Ureter (tissue), 1 donor: ENCODE results near the gene CAPS. TPM values are rescaled to one million over a fixed set of nuclear protein-coding genes. Genes with fewer than 3 reads are reported as not detected.
A peak's percentile ranks its signal among the peaks of the same experiment; 100 is the strongest.

Source experiments
- DNase-seq: peaks from one replicate; pipeline ENCODE4 v3.0.0-alpha.2; 2020; ENCODE audit warnings: low spot score
- total RNA-seq: library from RNA; stranded (reverse); gene quantifications from one replicate; pipeline ENCODE4 v1.2.4, GENCODE V29; 2023
- donor health status: DM: yes; HTN: yes; CAD: no.

Gene CAPS
- total RNA-seq, 1 donor from 2014 or later = 181 TPM

GRCh38 chr19:5933391-5934068, 19.5 kb downstream of the CAPS start:
- no peak for DNase-seq

GRCh38 chr19:5934069-5934401, 20.0 kb downstream of the CAPS start:
- DNase-seq = no peak

- no peak for DNase-seq
These were observed 20.9 kb downstream of the CAPS start for GRCh38 chr19:5934774-5935472.

GRCh38 chr19:5935473-5936291, 21.6 kb downstream of the CAPS start:
- DNase-seq = no peak

GRCh38 chr19:5936292-5936592, 22.2 kb downstream of the CAPS start:
- no peak for DNase-seq

- DNase-seq = no peak
These were observed 23.5 kb downstream of the CAPS start for GRCh38 chr19:5937550-5937949.

GRCh38 chr19:5940260-5941208, 26.5 kb downstream of the CAPS start:
- no peak for DNase-seq

GRCh38 chr19:5941673-5942072, 27.6 kb downstream of the CAPS start:
- no peak for DNase-seq

- DNase-seq = no peak
These were observed 29.0 kb downstream of the CAPS start for GRCh38 chr19:5943045-5943444.

- DNase-seq = no peak
These were observed 29.6 kb downstream of the CAPS start for GRCh38 chr19:5943623-5944022.

- peak; percentile 67 for DNase-seq
These were observed 33.4 kb downstream of the CAPS start for GRCh38 chr19:5947435-5947834.

GRCh38 chr19:5948752-5949564, 34.9 kb downstream of the CAPS start:
- DNase-seq = no peak

GRCh38 chr19:5949792-5950305, 35.8 kb downstream of the CAPS start:
- DNase-seq = no peak

- no peak for DNase-seq
These were observed 36.7 kb downstream of the CAPS start for GRCh38 chr19:5950741-5951140.

GRCh38 chr19:5951338-5951861, 37.3 kb downstream of the CAPS start:
- no peak for DNase-seq

GRCh38 chr19:5952193-5953029, 38.4 kb downstream of the CAPS start:
- no peak for DNase-seq

GRCh38 chr19:5953030-5953589, 39.1 kb downstream of the CAPS start:
- no peak for DNase-seq

- no peak for DNase-seq
These were observed 39.7 kb downstream of the CAPS start for GRCh38 chr19:5953680-5954213.

GRCh38 chr19:5954293-5954692, 40.2 kb downstream of the CAPS start:
- no peak for DNase-seq
